SHP77 treated with DMSO at 0.1 percent for 48 hours (cell line): Measurements from ENCODE around the gene PLAAT3.
"Not testable (repeated sequence)": the region's sequence is repeated elsewhere in the genome, so short reads cannot be mapped to it uniquely, and the experiment has no call there.

Experiments used
- DNase-seq: peaks from one replicate; lab custom pipeline; 2025; lab: John Stamatoyannopoulos, UW

Gene PLAAT3

GRCh38 chr11:63609536-63609935, 4.7 kb downstream of the PLAAT3 start:
- no peak for DNase-seq

GRCh38 chr11:63608353-63609345, 5.6 kb downstream of the PLAAT3 start:
- no peak for DNase-seq

DNA sequence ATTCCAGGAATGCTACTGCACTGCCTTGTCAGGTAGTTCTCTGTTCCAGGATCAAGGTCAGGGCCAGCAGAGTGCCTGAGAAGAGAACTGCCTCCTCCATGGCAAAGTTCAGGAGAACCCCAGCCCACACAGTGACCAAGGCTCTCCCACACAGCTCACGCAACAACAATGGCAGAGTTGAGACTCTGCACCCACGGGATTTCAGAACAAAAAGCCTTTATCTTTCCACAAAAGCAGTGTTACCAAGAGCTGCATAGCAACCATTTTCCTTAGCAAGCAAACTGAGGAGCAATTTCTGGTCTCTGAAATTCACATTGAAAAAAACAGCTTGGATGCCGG, 11.1 kb downstream of the PLAAT3 start:
- no peak for DNase-seq

DNA sequence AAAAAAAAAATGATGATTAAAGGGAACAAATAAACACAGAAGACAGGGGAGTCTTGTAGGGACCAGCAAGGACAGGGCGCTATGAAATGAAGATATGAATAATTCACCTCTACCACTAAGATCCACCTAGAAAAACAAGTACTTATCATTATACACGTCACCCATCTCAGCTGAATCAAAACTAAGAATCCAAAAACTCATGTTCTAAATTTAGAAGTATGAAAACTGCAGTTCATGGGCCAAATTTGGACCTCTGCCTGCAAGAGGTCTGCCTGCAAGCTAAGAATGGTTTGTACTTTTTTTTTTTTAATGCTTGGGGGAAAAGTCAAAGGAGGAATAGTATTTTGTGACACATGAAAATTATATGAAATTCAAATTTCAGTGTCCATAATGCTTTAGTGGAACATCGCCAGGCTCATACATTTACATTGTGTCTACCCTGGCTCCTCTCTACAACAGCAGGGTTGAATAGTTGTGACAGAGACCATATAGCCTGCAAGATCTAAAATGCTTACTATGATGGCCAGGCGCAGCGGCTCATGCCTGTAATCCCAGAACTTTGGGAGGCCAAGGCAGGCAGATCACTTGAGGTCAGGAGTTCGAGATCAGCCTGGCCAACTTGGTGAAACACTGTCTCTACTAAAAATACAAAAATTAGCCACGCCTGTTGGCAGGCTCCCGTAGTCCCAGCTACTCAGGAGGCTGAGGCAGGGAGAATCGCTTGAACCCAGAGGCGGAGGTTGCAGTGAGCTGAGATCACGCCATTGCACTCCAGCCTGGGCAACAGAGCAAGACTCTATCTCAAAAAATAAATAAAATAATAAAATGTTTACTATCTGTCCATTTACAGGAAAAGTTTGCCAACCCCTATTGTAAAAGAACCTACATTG, 11.7 kb downstream of the PLAAT3 start:
- not testable (repeated sequence) for DNase-seq

- DNase-seq: no peak
These were observed 14.8 kb downstream of the PLAAT3 start for GRCh38 chr11:63599211-63600122.

DNA sequence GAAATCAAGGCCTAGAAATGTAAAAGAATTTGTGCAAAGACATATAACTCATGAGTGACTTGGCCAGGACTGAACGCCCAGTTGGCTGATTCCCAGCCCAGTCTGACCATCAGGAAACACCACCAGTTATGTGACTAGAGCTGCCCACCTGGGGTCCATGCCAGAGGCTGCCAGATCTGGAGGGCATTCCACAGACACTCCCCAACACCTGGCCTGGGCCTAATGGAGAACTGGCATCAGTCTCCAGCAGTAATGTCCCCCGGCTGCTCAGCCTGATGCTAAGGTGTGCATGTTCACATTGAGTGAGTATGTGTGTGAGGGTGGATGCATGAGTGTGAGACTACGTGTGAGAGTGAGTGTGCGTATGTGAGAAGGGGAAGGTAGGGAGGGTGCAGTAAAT, 15.7 kb downstream of the PLAAT3 start:
- DNase-seq: no peak

GRCh38 chr11:63595296-63595695, 18.9 kb downstream of the PLAAT3 start:
- no peak for DNase-seq

GRCh38 chr11:63592975-63593395, 21.2 kb downstream of the PLAAT3 start:
- no peak for DNase-seq

DNA sequence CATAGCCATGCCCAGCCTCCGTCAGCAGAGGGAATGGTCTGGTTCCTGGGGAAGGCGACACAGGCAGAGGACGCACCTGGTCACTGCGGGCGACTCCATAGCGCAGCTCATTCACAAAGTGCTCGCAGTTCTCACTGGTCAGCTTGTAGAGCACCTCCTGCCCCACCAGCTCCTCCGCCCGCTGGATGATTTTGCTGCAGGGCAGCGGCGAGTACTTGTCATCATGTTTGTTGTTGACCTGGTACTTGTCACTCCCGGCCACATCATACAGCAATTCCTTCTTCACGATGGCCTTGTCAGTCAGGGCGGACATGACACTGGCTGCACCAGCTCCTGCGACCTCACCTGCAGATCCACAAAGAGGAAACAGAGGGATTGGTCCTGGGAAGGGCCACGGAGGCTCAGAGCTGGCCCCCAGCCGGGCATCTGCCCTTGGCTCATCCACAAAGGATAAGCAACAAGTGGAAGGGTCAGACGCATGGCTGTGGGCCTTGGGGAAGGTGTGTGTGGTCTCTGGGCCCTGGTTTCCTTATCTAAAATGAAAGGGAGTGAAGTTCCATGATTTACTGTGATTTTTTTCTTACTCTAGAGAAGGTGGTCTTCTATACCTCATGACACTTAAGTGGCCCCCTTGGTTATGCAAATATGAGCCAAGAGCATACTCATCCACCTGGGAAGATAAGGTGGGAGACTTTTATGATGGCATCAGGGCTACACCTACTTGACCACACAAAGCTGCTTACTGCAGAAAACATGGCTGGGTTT, 24.0 kb downstream of the PLAAT3 start:
- no peak for DNase-seq

- no peak for DNase-seq
These were observed 25.2 kb downstream of the PLAAT3 start for GRCh38 chr11:63589000-63589399.

DNA sequence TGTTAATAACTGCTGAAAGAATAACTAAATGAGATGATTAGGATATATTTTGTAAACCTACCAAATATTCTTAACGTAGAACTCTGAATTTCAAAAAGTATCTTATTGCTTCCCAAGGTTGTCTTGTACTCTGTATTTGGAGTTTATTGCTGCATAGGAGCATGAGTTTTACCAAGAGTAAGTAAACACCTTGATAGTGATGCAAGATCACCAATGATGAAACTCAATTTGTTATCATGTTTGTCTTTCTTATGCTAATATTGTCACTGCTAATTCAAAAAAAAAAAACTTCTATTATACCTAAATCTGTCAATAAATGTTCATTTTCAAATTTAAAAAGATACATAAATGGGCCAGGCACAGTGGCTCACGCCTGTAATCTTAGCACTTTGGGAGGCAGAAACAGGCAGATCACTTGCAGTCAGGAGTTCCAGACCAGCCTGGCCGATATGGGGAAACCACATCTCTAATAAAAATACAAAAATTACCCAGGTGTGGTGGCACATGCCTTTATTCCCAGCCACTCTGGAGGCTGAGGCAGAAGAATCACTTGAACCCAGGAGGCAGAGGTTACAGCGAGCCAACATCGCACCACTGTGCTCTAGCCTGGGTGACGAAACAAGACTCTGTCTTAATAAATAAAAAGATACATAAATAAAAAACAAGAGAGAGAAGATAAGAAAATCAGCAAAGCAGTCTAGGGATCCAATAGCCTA, 27.6 kb downstream of the PLAAT3 start:
- no peak for DNase-seq

DNA sequence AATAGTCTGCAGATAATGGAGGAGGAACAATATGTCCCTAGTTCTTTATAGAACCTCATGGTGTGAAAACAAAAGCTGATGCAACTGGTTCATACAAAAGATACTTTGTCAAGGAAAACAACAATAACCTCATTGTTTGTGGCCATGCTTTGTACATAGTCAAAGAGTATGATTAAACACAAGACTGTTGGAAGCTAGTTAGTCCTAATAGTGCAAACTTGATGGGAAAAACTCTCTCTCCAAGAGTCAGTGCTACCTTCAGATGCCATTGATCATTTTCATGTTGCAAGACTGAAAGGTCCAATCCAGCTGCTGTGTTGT, 30.9 kb downstream of the PLAAT3 start:
- DNase-seq: no peak

- DNase-seq: not testable (repeated sequence)
These were observed 33.0 kb downstream of the PLAAT3 start for GRCh38 chr11:63581224-63581623.

GRCh38 chr11:63578882-63579281, 35.4 kb downstream of the PLAAT3 start:
- DNase-seq: not testable (repeated sequence)

GRCh38 chr11:63574856-63575602, 39.2 kb downstream of the PLAAT3 start:
- no peak for DNase-seq

- DNase-seq: no peak
These were observed 40.1 kb downstream of the PLAAT3 start for GRCh38 chr11:63573881-63574855.

GRCh38 chr11:63572026-63572688, 42.1 kb downstream of the PLAAT3 start:
- no peak for DNase-seq

DNA sequence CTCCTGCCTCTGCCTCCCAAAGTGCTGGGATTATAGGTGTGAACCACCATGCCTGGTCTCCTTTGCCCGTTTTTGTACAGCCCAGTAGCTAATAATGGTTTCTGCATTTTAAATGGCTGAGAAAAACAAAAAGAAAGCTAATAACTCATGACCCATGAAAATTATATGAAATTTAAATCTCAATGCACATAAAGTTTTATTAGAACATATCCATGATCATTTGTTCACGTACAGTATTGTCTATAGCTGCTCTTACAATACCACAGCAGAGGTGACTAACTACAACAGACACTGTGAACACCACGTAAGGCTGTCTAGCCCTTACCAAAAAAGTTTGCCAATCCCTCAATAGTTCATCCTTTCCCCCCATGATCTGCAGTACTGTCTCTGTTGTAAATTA, 44.7 kb downstream of the PLAAT3 start:
- no peak for DNase-seq
